Measurements from ENCODE around the gene EXOC2.

DNA sequence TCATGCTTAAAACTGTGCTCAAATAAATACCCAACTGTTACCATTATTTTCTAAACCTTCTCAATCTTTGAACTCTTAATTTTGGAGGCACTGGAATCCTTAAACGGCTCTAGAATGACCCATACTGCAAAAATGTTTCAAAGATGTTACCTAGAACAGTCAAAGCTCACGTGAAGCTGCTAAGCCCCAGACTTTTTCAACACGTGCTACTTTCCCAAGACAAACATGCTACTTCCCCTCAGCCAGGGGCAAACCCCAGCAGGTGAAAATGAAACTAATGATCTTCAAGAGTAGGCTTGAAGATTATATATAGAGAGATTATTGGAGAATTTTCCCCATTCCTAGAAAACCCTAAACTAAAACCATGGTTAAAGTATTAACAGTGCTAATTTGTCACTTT is 64.2 kb downstream of the EXOC2 start:
- TF ChIP-seq CTCF (IDR thresholded peaks at IDR 0.05), result no peak
- no peak for TF ChIP-seq POLR2A (IDR thresholded peaks at IDR 0.05)
- no peak for TF ChIP-seq EP300 (IDR thresholded peaks at IDR 0.05)
